ENCODE results near the gene C6orf52.

C6orf52 gene

DNA sequence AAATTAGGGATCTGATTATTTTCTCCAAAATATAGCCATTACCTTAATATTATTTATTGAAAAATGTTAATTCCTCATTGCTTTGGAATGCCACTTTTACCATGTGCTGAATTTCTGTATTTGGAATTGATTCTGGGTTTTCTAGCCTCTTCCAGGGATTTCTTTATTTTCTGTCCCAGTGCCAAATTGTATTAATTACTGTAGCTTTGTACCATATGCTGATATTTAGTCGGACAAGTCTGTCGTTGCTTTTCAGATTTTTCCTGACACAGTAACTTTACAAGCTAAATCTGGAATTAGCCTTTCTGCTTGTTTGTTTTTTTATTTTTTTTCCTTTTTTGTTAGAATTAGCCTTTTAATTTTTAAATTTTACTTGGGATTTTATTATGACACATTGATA, 42.3 kb upstream of the C6orf52 start:
- ATAC-seq (ENCODE audit: low read depth), result no peak
- Histone ChIP-seq H3K27ac (ENCODE audit: poor library complexity, severe bottlenecking) (no peak overlapping the region), H3K4me1 (ENCODE audit: insufficient read depth, poor library complexity, severe bottlenecking) (peaks cover 17% of the 10 kb centered on the region), H3K4me3 (ENCODE audit: severe bottlenecking) (no peak overlapping the region), H3K9me3 (ENCODE audit: severe bottlenecking) (no peaks in the 10 kb centered on the region), H3K36me3 (ENCODE audit: low read depth) (peaks cover 20% of the 10 kb centered on the region), H3K27me3 (ENCODE audit: insufficient read depth, poor library complexity, severe bottlenecking) (no peaks in the 10 kb centered on the region)
- TF ChIP-seq, protein P1, sequence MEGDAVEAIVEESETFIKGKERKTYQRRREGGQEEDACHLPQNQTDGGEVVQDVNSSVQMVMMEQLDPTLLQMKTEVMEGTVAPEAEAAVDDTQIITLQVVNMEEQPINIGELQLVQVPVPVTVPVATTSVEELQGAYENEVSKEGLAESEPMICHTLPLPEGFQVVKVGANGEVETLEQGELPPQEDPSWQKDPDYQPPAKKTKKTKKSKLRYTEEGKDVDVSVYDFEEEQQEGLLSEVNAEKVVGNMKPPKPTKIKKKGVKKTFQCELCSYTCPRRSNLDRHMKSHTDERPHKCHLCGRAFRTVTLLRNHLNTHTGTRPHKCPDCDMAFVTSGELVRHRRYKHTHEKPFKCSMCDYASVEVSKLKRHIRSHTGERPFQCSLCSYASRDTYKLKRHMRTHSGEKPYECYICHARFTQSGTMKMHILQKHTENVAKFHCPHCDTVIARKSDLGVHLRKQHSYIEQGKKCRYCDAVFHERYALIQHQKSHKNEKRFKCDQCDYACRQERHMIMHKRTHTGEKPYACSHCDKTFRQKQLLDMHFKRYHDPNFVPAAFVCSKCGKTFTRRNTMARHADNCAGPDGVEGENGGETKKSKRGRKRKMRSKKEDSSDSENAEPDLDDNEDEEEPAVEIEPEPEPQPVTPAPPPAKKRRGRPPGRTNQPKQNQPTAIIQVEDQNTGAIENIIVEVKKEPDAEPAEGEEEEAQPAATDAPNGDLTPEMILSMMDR (IDR thresholded peaks at IDR 0.05; ENCODE audit: poor library complexity, severe bottlenecking), result no peak
- DNase-seq (ENCODE audit: low spot score), result no peak

DNA sequence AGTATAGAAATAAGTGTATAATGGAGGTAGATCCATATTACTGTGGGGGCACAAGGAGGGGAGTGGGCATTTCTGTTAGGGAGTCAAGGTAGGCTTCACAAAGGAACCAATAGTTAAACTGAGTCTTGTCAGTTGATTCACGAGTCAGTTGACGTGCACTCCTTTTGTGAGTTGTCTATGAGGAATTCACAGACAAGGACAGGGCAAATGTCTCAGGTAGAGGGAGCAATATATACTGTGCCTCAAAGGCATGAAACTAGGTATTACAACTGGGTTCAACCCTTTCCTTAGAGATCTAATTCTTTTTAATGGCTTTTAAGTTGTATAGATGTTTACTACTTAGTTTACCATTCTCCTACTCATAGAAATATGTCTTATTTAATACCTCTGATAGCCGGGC, 39.4 kb upstream of the C6orf52 start:
- peak overlapping the region; percentile 83 for H3K27ac ChIP-seq (ENCODE audit: poor library complexity, severe bottlenecking)

DNA sequence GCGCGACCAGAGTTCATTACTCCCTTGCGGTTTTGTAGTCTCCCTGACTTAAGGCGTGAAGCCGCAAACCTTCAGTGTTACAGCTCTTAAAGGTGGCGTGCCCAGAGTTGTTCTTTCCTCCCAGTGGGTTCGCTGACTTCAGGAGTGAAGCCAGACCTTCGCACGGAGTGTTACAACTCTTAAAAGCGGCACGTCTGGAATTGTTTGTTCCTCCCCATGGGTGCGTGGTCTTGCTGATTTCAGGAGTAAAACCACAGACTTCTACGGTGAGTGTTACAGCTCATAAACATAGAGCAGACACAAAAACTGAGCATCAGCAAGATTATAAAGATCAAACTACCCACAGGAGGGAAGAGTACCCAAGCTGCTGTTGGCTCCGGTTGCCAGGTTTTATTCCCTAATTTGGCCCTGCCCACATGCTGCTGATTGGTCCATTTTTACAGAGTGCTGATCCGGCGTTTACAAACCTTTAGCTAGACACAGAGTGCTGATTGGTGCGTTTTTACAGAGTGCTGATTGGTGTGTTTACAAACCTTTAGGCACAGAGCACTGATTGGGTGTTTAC, 38.8 kb upstream of the C6orf52 start:
- no peak for ATAC-seq (ENCODE audit: low read depth)
- no peak overlapping the region for H3K4me3 ChIP-seq (ENCODE audit: severe bottlenecking)
- H3K36me3 ChIP-seq (ENCODE audit: low read depth), result peaks cover 51% of the 10 kb centered on the region
- H3K27me3 ChIP-seq (ENCODE audit: insufficient read depth, poor library complexity, severe bottlenecking), result no peaks in the 10 kb centered on the region
- peaks cover 17% of the 10 kb centered on the region for H3K4me1 ChIP-seq (ENCODE audit: insufficient read depth, poor library complexity, severe bottlenecking)
- H3K9me3 ChIP-seq (ENCODE audit: severe bottlenecking), result no peaks in the 10 kb centered on the region
- peak overlapping the region; percentile 83 for H3K27ac ChIP-seq (ENCODE audit: poor library complexity, severe bottlenecking)
- no peak for DNase-seq (ENCODE audit: low spot score)
- TF ChIP-seq, protein P1 (IDR thresholded peaks at IDR 0.05; ENCODE audit: poor library complexity, severe bottlenecking), result no peak

More for the DNA sequence above, 39.4 kb upstream of the C6orf52 start:
- Histone ChIP-seq H3K4me3 (ENCODE audit: severe bottlenecking) (no peak overlapping the region), H3K9me3 (ENCODE audit: severe bottlenecking) (no peaks in the 10 kb centered on the region), H3K27me3 (ENCODE audit: insufficient read depth, poor library complexity, severe bottlenecking) (no peaks in the 10 kb centered on the region), H3K36me3 (ENCODE audit: low read depth) (peaks cover 44% of the 10 kb centered on the region), H3K4me1 (ENCODE audit: insufficient read depth, poor library complexity, severe bottlenecking) (peaks cover 17% of the 10 kb centered on the region)
- peak; percentile 55 for ATAC-seq (ENCODE audit: low read depth)
- TF ChIP-seq, protein P1 (IDR thresholded peaks at IDR 0.05; ENCODE audit: poor library complexity, severe bottlenecking), result no peak
- DNase-seq (ENCODE audit: low spot score), result no peak

DNA sequence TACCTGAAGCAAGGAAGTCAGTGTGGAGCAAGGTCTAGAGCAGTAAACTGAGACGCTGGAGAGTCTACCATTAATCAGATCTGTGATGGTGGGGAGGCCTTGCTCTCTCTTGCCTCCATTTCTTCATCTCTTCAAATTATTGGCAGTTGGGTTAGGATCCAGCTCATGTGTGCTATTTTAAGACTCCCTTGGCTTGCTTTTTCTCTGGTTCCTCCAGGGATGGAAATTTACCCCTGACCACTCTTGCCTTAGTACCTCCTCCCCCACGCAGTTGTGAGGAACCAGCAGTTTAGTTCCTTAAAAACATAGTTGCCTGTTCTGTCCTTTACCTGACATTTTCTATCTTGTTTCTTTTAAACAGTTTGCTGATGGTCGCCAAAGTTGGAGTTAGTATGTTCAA, 35.8 kb upstream of the C6orf52 start:
- H3K4me3 ChIP-seq (ENCODE audit: severe bottlenecking), result no peak overlapping the region
- no peak overlapping the region for H3K27ac ChIP-seq (ENCODE audit: poor library complexity, severe bottlenecking)
- peaks cover 77% of the 10 kb centered on the region for H3K36me3 ChIP-seq (ENCODE audit: low read depth)
- H3K27me3 ChIP-seq (ENCODE audit: insufficient read depth, poor library complexity, severe bottlenecking), result no peaks in the 10 kb centered on the region
- H3K4me1 ChIP-seq (ENCODE audit: insufficient read depth, poor library complexity, severe bottlenecking), result peaks cover 14% of the 10 kb centered on the region
- TF ChIP-seq, protein P1 (IDR thresholded peaks at IDR 0.05; ENCODE audit: poor library complexity, severe bottlenecking), result no peak
- ATAC-seq (ENCODE audit: low read depth) (no peak), DNase-seq (ENCODE audit: low spot score) (no peak)
- H3K9me3 ChIP-seq (ENCODE audit: severe bottlenecking), result no peaks in the 10 kb centered on the region

DNA sequence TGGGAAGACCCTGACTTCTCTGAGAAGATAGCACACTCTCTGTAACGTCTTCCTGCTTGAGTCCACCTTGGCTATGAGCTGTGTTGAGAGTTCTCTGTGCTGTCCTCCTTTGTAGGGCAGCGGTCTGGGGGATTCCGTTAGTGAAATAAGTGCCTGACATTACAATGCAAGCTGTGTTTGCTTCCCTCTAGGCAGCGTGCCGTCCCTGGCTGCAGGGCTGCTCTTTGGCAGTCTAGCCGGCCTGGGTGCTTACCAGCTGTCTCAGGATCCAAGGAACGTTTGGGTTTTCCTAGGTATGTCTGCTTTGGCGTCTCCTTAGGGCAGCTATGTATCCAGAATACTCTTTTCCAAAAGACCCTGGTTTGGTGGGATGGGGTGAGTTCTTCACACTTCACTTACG, 31.3 kb upstream of the C6orf52 start:
- DNase-seq (ENCODE audit: low spot score), result no peak
- Histone ChIP-seq H3K4me3 (ENCODE audit: severe bottlenecking) (no peak overlapping the region), H3K9me3 (ENCODE audit: severe bottlenecking) (no peaks in the 10 kb centered on the region), H3K27ac (ENCODE audit: poor library complexity, severe bottlenecking) (no peak overlapping the region), H3K36me3 (ENCODE audit: low read depth) (peaks cover 55% of the 10 kb centered on the region), H3K4me1 (ENCODE audit: insufficient read depth, poor library complexity, severe bottlenecking) (no peaks in the 10 kb centered on the region), H3K27me3 (ENCODE audit: insufficient read depth, poor library complexity, severe bottlenecking) (no peaks in the 10 kb centered on the region)
- TF ChIP-seq, protein P1 (IDR thresholded peaks at IDR 0.05; ENCODE audit: poor library complexity, severe bottlenecking), result no peak
- no peak for ATAC-seq (ENCODE audit: low read depth)

All from RWPE2 (cell line).